Right lobe of liver (tissue), 6 donors: ENCODE results near the gene ACE. TPM values are rescaled to one million over a fixed set of nuclear protein-coding genes. Genes with fewer than 3 reads are reported as not detected.
A peak's percentile ranks its signal among the peaks of the same experiment; 100 is the strongest.

Experiments
- ATAC-seq, 4 donors: fragments of 200-7000 bp; cut with Tn5 transposase; one replicate each; pipeline ENCODE4 v1.9.1; 2020; ENCODE audit warnings: mild to moderate bottlenecking in 4 of 4, moderate library complexity in 4 of 4
- DNase-seq, 3 donors: peaks; one replicate each; pipeline ENCODE4 v3.0.0-alpha.2; 2020
- H3K27ac ChIP-seq, 3 donors: fragments of 200-600 bp; one replicate each; pipeline ENCODE4 v1.8.0; 2022
- H3K27me3 ChIP-seq, 2 donors: fragments of 200-600 bp; one replicate each; pipeline ENCODE4 v1.8.0; 2022
- H3K36me3 ChIP-seq, 4 donors: fragments of 200-600 bp; sonication (generic) in 1 of 4; one replicate each; pipeline versions ENCODE4 v1.5.1 to v1.8.0; 2017 to 2022; ENCODE audit warnings: control low read depth in 1 of 4
- H3K4me1 ChIP-seq, 4 donors: fragments of 200-600 bp; sonication (generic) in 1 of 4; one replicate each; pipeline versions ENCODE4 v1.5.1 to v1.8.0; 2017 to 2022; ENCODE audit warnings: control low read depth in 1 of 4
- H3K4me3 ChIP-seq, 3 donors: fragments of 200-600 bp; one replicate each; pipeline ENCODE4 v1.8.0; 2022
- H3K9me3 ChIP-seq, 4 donors: fragments of 200-600 bp; sonication (generic) in 1 of 4; one replicate each; pipeline versions ENCODE4 v1.5.1 to v1.8.0; 2017 to 2022; ENCODE audit warnings: control low read depth in 1 of 4
- CTCF ChIP-seq, 4 donors: fragments of 200-600 bp in 3 of 4; fragments of 450-650 bp in 1 of 4; IDR thresholded peaks; one replicate each; pipeline versions ENCODE4 v1.5.1 to v1.8.0; 2016 to 2022; ENCODE audit warnings: antibody characterized with exemption in 4 of 4, mild to moderate bottlenecking in 2 of 4
- POLR2A ChIP-seq: fragments of 450-650 bp; IDR thresholded peaks from one replicate; pipeline ENCODE4 v1.6.1; 2017; ENCODE audit warnings: antibody characterized with exemption, mild to moderate bottlenecking
- WGBS: methylation state at CpG from one replicate; pipeline ENCODE4 v1.1.6; 2018; ENCODE audit warnings: low coverage, low lambda C conversion rate; ENCODE audit not compliant: insufficient coverage; ENCODE audit errors: missing lambda C conversion rate; 5-methylcytosine and 5-hydroxymethylcytosine counted together
- intact Hi-C, 2 donors: fragments of 100-400 bp; cut with DNase I; formaldehyde crosslinking; loops; one replicate each; pipeline versions ENCODE4 v1.11.2 to v1.14.1; 2022
- total RNA-seq, 6 experiments: library from RNA; depleted of rRNA in 2 of 6; stranded (reverse); fragments of >200 nt in 2 of 6; fragmentation: NEBNext Ultra II Directional in 3 of 6; extraction: Animal tissue kit (Norgen Biotek cat#: 25700) in 3 of 6; gene quantifications; one replicate each; pipeline versions ENCODE4 v1.1.0 to v1.2.4, GENCODE V29; 2016 to 2023
- donor health status: DM: no; HTN: yes; CAD: no.
- donor health status: DM: no; HTN: no; CAD: no.
- donor health status: DM: no; HTN: no; CAD: no.
- donor health status: DM: no; HTN: yes; CAD: no.
- donor health status: DM: no; HTN: yes; CAD: no.

The ACE gene
- total RNA-seq, 6 experiments from 2014 or later, result 0.75 to 9.4 (median 5.1) TPM

- H3K27ac ChIP-seq, result no peak overlapping the region
- H3K9me3 ChIP-seq, result no peaks in the 10 kb centered on the region
- no peaks in the 10 kb centered on the region for H3K27me3 ChIP-seq
- intact Hi-C loops, result no loop called here
- WGBS, result 80% methylated on average over 17 of the region's 29 CpGs
- no peak overlapping the region for H3K4me3 ChIP-seq
- TF ChIP-seq POLR2A (no peak), CTCF (IDR thresholded peaks at IDR 0.05) (no peak)
- peak in 1 of 3 donors; percentile 52 for DNase-seq
- ATAC-seq, result peak in 2 of 4 donors; percentile 1 to 2
- no peaks in the 10 kb centered on the region for H3K36me3 ChIP-seq
- H3K4me1 ChIP-seq, result peaks cover 0 to 27% (median 7%) of the 10 kb centered on the region in 4 donors
Measured at GRCh38 chr17:63435681-63436522, 41.0 kb upstream of the ACE start.

- no peaks in the 10 kb centered on the region for H3K36me3 ChIP-seq
- no peaks in the 10 kb centered on the region for H3K9me3 ChIP-seq
- DNase-seq (peak in 1 of 3 donors; percentile 56), ATAC-seq (no peak)
- H3K27ac ChIP-seq, result no peak overlapping the region
- H3K4me1 ChIP-seq, result peaks cover 0 to 24% (median 7%) of the 10 kb centered on the region in 4 donors
- intact Hi-C loops, result no loop called here
- TF ChIP-seq POLR2A, result no peak
- peak in 1 of 4 donors; percentile 4 for TF ChIP-seq CTCF (IDR thresholded peaks at IDR 0.05)
- no peak overlapping the region for H3K4me3 ChIP-seq
- no peaks in the 10 kb centered on the region for H3K27me3 ChIP-seq
- 77% methylated on average over 3 of the region's 17 CpGs for WGBS
Measured at GRCh38 chr17:63436523-63437110, 40.2 kb upstream of the ACE start.

- DNase-seq, result peak in 1 of 3 donors; percentile 54
Measured at GRCh38 chr17:63437287-63438091, 39.4 kb upstream of the ACE start.

More at GRCh38 chr17:63437287-63438091, 39.4 kb upstream of the ACE start:
- no peak for ATAC-seq
- no peak overlapping the region for H3K27ac ChIP-seq
- H3K4me1 ChIP-seq, result peaks cover 0 to 16% (median 2%) of the 10 kb centered on the region in 4 donors
- no peaks in the 10 kb centered on the region for H3K9me3 ChIP-seq
- no peaks in the 10 kb centered on the region for H3K27me3 ChIP-seq
- H3K36me3 ChIP-seq, result no peaks in the 10 kb centered on the region
- 62% methylated on average over 5 of the region's 55 CpGs for WGBS
- H3K4me3 ChIP-seq, result no peak overlapping the region
- intact Hi-C loops, result no loop called here
- no peak for TF ChIP-seq POLR2A
- no peak for TF ChIP-seq CTCF (IDR thresholded peaks at IDR 0.05)
